Endothelial cell of umbilical vein (primary cell): ENCODE measurements around the gene TBK1. TPM values are rescaled to one million over a fixed set of nuclear protein-coding genes. Genes with fewer than 3 reads are reported as not detected.

Experiments
- BruUV-seq: library from RNA; stranded (reverse); fragments of 400-500 nt; replicated peaks from 2 replicates; lab custom pipeline; 2021; lab: Mats Ljungman, UMichigan
- CTCF ChIA-PET: fragments of 300-600, 350-600 bp; sonication (Branson Sonifier 250); formaldehyde crosslinking; loops from one replicate; lab custom pipeline; 2021; ENCODE audit warnings: antibody characterized with exemption, inconsistent platforms; lab: Charles Lee
- POLR2A ChIA-PET: fragments of 300-600, 350-600 bp; sonication (Branson Sonifier 250); formaldehyde crosslinking; loops from one replicate; lab custom pipeline; 2021; ENCODE audit warnings: antibody characterized with exemption, inconsistent platforms; lab: Charles Lee
- DNase-seq: peaks from one replicate; pipeline ENCODE4 v3.0.0-alpha.2; 2011; ENCODE audit warnings: low read depth, low spot score
- FAIRE-seq: peaks from 2 replicates; lab custom pipeline; 2011; peaks lifted over from hg19 to GRCh38; lab: Jason Lieb, UNC
- H2AFZ ChIP-seq: 2 replicates; pipeline ENCODE4 v1.6.0; 2012; ENCODE audit warnings: low read depth, low read length, control low read depth, inconsistent platforms
- H3K27ac ChIP-seq: 2 replicates; pipeline ENCODE4 v1.5.1; 2011; ENCODE audit warnings: low read depth, mild to moderate bottlenecking, control low read depth, low read length, moderate library complexity; ENCODE audit not compliant: insufficient read depth
- H3K27me3 ChIP-seq, 2 experiments: 2 replicates each; pipeline versions ENCODE4 v1.6.0 to v1.6.1; 2011; ENCODE audit warnings: low read length in 2 of 2, mixed read lengths in 1 of 2; ENCODE audit not compliant: control insufficient read depth in 2 of 2, insufficient read depth in 2 of 2
- H3K36me3 ChIP-seq, 2 experiments: 2 replicates in 1 of 2; 3 replicates in 1 of 2; pipeline ENCODE4 v1.5.1; 2011; ENCODE audit warnings: low read length in 2 of 2, mild to moderate bottlenecking in 1 of 2, moderate library complexity in 1 of 2; ENCODE audit not compliant: control insufficient read depth in 2 of 2, insufficient read depth in 2 of 2; ENCODE audit errors: extremely low read depth in 1 of 2
- H3K4me1 ChIP-seq: 3 replicates; pipeline ENCODE4 v1.5.1; 2011; ENCODE audit warnings: mild to moderate bottlenecking, low read length; ENCODE audit not compliant: control insufficient read depth, insufficient read depth; ENCODE audit errors: extremely low read depth
- H3K4me2 ChIP-seq: 2 replicates; pipeline ENCODE4 v1.6.1; 2011; ENCODE audit warnings: low read length, control low read depth, mixed read lengths; ENCODE audit not compliant: insufficient read depth
- H3K4me3 ChIP-seq, 3 experiments: fragments of 200-600 bp in 1 of 3; sonication (generic), shearing (Covaris generic) in 1 of 3; replicated peaks in 1 of 3; 2 replicates each; pipeline ENCODE4 v1.5.1; 2011 to 2016; ENCODE audit warnings: control low read depth in 3 of 3, low read length in 3 of 3, mild to moderate bottlenecking in 2 of 3, inconsistent platforms in 1 of 3, low read depth in 1 of 3, moderate library complexity in 1 of 3; ENCODE audit not compliant: insufficient read depth in 1 of 3
- H3K79me2 ChIP-seq: 2 replicates; pipeline ENCODE4 v1.6.0; 2012; ENCODE audit warnings: low read length, inconsistent platforms; ENCODE audit not compliant: control insufficient read depth, insufficient read depth
- H3K9ac ChIP-seq: replicated peaks from 2 replicates; pipeline ENCODE3; 2011; ENCODE audit warnings: low read length, control low read depth; ENCODE audit not compliant: insufficient read depth; ENCODE audit errors: extremely low read depth
- H3K9me1 ChIP-seq: replicated peaks from 3 replicates; pipeline ENCODE4 v1.6.0; 2011; ENCODE audit warnings: mild to moderate bottlenecking, low read length; ENCODE audit not compliant: control insufficient read depth, insufficient read depth; ENCODE audit errors: extremely low read depth
- H3K9me3 ChIP-seq: replicated peaks from 2 replicates; pipeline ENCODE4 v1.5.1; 2012; ENCODE audit warnings: low read length, inconsistent platforms; ENCODE audit not compliant: control insufficient read depth, insufficient read depth
- H4K20me1 ChIP-seq: replicated peaks from 2 replicates; pipeline ENCODE3; 2011; ENCODE audit warnings: mild to moderate bottlenecking, low read length; ENCODE audit not compliant: control insufficient read depth, insufficient read depth; ENCODE audit errors: extremely low read depth
- EZH2 ChIP-seq: IDR thresholded peaks from 2 replicates; pipeline ENCODE4 v1.6.1; 2012; ENCODE audit warnings: borderline replicate concordance, low read depth, mild to moderate bottlenecking, moderate library complexity, low read length, inconsistent platforms; ENCODE audit not compliant: severe bottlenecking
- FOS ChIP-seq: IDR thresholded peaks from 2 replicates; pipeline ENCODE4 v1.6.1; 2011; ENCODE audit warnings: mild to moderate bottlenecking, low read length, moderate library complexity, borderline replicate concordance; ENCODE audit not compliant: insufficient read depth
- GATA2 ChIP-seq: IDR thresholded peaks from 2 replicates; pipeline ENCODE4 v1.7.0; 2011; ENCODE audit warnings: low read depth, mild to moderate bottlenecking, moderate library complexity, mixed read lengths, low read length; ENCODE audit not compliant: insufficient read length, insufficient read depth
- JUN ChIP-seq: IDR thresholded peaks from 2 replicates; pipeline ENCODE4 v1.6.1; 2011; ENCODE audit warnings: borderline replicate concordance, low read depth; ENCODE audit not compliant: insufficient read length, insufficient read depth
- MYC ChIP-seq: IDR thresholded peaks from one replicate; pipeline ENCODE4 v1.6.1; 2011; ENCODE audit warnings: mild to moderate bottlenecking, low read depth, low read length
- POLR2A ChIP-seq: IDR thresholded peaks from 2 replicates; pipeline ENCODE4 v1.6.1; 2012; ENCODE audit warnings: low read depth, mild to moderate bottlenecking, control low read depth, low read length
- POLR2AphosphoS5 ChIP-seq: IDR thresholded peaks from 2 replicates; pipeline ENCODE4 v1.6.1; 2012; ENCODE audit warnings: low read depth, mild to moderate bottlenecking, control low read depth, low read length, moderate library complexity; ENCODE audit not compliant: insufficient read depth
- dilution Hi-C: fragments of 300-500 bp; cut with MboI; formaldehyde crosslinking; loops from one replicate; pipeline ENCODE4 v1.15.0; 2019; ENCODE audit warnings: low sequenced_read_pairs; ENCODE audit not compliant: extremely low pct_ligation_motif_present
- intact Hi-C: fragments of 100-400 bp; cut with micrococcal nuclease; formaldehyde crosslinking; loops from one replicate; pipeline ENCODE4 v1.10.0; 2022
- polyA plus RNA-seq, 4 experiments: library from polyadenylated mRNA; depleted of rRNA in 3 of 4; stranded (reverse) in 3 of 4; unstranded in 1 of 4; fragments of >200 nt; gene quantifications; 2 replicates each; pipeline versions ENCODE4 v1.2.1 to v1.2.3, GENCODE V29; 2011 to 2012; ENCODE audit warnings: missing spikeins in 1 of 4
- total RNA-seq: library from RNA; stranded (reverse); gene quantifications from 2 replicates; pipeline ENCODE4 v1.2.3, GENCODE V29; 2021
- TF ChIP-seq, protein P1 (sequence below), 2 donors: IDR thresholded peaks; 1 replicate in 1 of 2; 2 replicates in 1 of 2; pipeline ENCODE4 v1.5.1; 2011; ENCODE audit warnings: low read length in 2 of 2, mild to moderate bottlenecking in 2 of 2, moderate library complexity in 2 of 2, control low read depth in 1 of 2, inconsistent platforms in 1 of 2, low read depth in 1 of 2; ENCODE audit not compliant: insufficient read depth in 1 of 2; ENCODE audit errors: extremely low read depth in 1 of 2
- TF ChIP-seq, protein P2 (sequence below): IDR thresholded peaks from 2 replicates; pipeline ENCODE4 v1.6.1; 2011; ENCODE audit not compliant: insufficient read depth, insufficient read length

TBK1 gene
- total and polyA plus RNA-seq, 2 donors (not counting 3 experiments of a cell fraction or from before 2014, with no cell fraction given): 8.0 to 28.9 TPM

GRCh38 chr12:64456119-64456518, 4.2 kb downstream of the TBK1 start:
- TF ChIP-seq JUN (no peak), MYC (no peak), POLR2AphosphoS5 (no peak), FOS (no peak), GATA2 (no peak), EZH2 (no peak), POLR2A (no peak)
- TF ChIP-seq, protein P1, sequence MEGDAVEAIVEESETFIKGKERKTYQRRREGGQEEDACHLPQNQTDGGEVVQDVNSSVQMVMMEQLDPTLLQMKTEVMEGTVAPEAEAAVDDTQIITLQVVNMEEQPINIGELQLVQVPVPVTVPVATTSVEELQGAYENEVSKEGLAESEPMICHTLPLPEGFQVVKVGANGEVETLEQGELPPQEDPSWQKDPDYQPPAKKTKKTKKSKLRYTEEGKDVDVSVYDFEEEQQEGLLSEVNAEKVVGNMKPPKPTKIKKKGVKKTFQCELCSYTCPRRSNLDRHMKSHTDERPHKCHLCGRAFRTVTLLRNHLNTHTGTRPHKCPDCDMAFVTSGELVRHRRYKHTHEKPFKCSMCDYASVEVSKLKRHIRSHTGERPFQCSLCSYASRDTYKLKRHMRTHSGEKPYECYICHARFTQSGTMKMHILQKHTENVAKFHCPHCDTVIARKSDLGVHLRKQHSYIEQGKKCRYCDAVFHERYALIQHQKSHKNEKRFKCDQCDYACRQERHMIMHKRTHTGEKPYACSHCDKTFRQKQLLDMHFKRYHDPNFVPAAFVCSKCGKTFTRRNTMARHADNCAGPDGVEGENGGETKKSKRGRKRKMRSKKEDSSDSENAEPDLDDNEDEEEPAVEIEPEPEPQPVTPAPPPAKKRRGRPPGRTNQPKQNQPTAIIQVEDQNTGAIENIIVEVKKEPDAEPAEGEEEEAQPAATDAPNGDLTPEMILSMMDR (IDR thresholded peaks at IDR 0.05; ENCODE audit: extremely low read depth in 1 of 2, insufficient read depth in 1 of 2, low read depth in 1 of 2, low read length in 2 of 2): no peak
- TF ChIP-seq, protein P2, sequence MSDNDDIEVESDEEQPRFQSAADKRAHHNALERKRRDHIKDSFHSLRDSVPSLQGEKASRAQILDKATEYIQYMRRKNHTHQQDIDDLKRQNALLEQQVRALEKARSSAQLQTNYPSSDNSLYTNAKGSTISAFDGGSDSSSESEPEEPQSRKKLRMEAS: no peak
- no peak overlapping the region for H3K9ac ChIP-seq
- no peak overlapping the region for H3K4me3 ChIP-seq
- no peak overlapping the region for H2AFZ ChIP-seq
- DNase-seq (no peak), FAIRE-seq (no peak)
- no peaks in the 10 kb centered on the region for H3K9me1 ChIP-seq
- no peaks in the 10 kb centered on the region for H3K27me3 ChIP-seq
- peaks cover 0 to 1% of the 10 kb centered on the region in 2 experiments for H3K36me3 ChIP-seq
- no TSS peak for BruUV-seq
- H4K20me1 ChIP-seq: no peaks in the 10 kb centered on the region
- peaks cover 76% of the 10 kb centered on the region for H3K79me2 ChIP-seq
- dilution Hi-C loops: no loop called here
- intact Hi-C loops: no loop called here
- CTCF ChIA-PET: no interaction called here
- H3K27ac ChIP-seq: no peak overlapping the region
- H3K4me2 ChIP-seq: no peak overlapping the region
- no peaks in the 10 kb centered on the region for H3K9me3 ChIP-seq
- H3K4me1 ChIP-seq: peaks cover 29% of the 10 kb centered on the region
- POLR2A ChIA-PET: interaction anchor here (0.6 kb wide), 1 partner anchor 173 kb away, joined by 3 read pairs; no protein-coding TSS in a partner anchor
